H1 (cell line): ENCODE results near the gene LGALS4. TPM values are rescaled to one million over a fixed set of nuclear protein-coding genes. Genes with fewer than 3 reads are reported as not detected.
A peak's percentile ranks its signal among the peaks of the same experiment; 100 is the strongest.

Experiments
- CTCF ChIA-PET: fragments of 300-600 bp; sonication (Branson Sonifier 250); formaldehyde crosslinking; loops from one replicate; lab custom pipeline; 2021; ENCODE audit not compliant: partially characterized antibody; lab: Charles Lee
- POLR2A ChIA-PET: fragments of 300-600 bp; sonication (Branson Sonifier 250); formaldehyde crosslinking; loops from one replicate; lab custom pipeline; 2021; ENCODE audit warnings: inconsistent platforms; ENCODE audit not compliant: partially characterized antibody; lab: Charles Lee
- DNase-seq, 2 experiments: peaks; one replicate each; pipeline versions ENCODE4 v3.0.0 to v3.0.0-alpha.2; 2010 to 2022; ENCODE audit warnings: low spot score in 2 of 2, low read depth in 1 of 2, mixed read lengths in 1 of 2
- FAIRE-seq: peaks from 2 replicates; lab custom pipeline; 2011; peaks lifted over from hg19 to GRCh38; lab: Jason Lieb, UNC
- H2AFZ ChIP-seq: 2 replicates; pipeline ENCODE4 v1.8.1; 2012; ENCODE audit warnings: low read length, inconsistent platforms
- H2AK5ac ChIP-seq: 2 replicates; pipeline ENCODE4 v1.6.1; 2013; ENCODE audit warnings: low read depth, low read length
- H2BK120ac ChIP-seq: replicated peaks from 2 replicates; pipeline ENCODE3; 2013; ENCODE audit warnings: low read depth, low read length, inconsistent platforms
- H2BK12ac ChIP-seq: 2 replicates; pipeline ENCODE4 v1.6.1; 2013; ENCODE audit warnings: low read depth, low read length
- H2BK15ac ChIP-seq: 2 replicates; pipeline ENCODE4 v1.6.1; 2013; ENCODE audit warnings: low read length
- H2BK20ac ChIP-seq: 2 replicates; pipeline ENCODE4 v1.6.1; 2013; ENCODE audit warnings: low read length
- H2BK5ac ChIP-seq: 2 replicates; pipeline ENCODE4 v1.6.1; 2013; ENCODE audit warnings: low read depth, low read length
- H3K14ac ChIP-seq: 2 replicates; pipeline ENCODE4 v1.6.1; 2013; ENCODE audit warnings: inconsistent platforms; ENCODE audit not compliant: insufficient read length
- H3K18ac ChIP-seq: 2 replicates; pipeline ENCODE4 v1.6.1; 2013; ENCODE audit warnings: low read length; ENCODE audit errors: extremely low read depth
- H3K23ac ChIP-seq: 2 replicates; pipeline ENCODE4 v1.6.1; 2013; ENCODE audit warnings: inconsistent platforms; ENCODE audit not compliant: insufficient read length
- H3K23me2 ChIP-seq: 2 replicates; pipeline ENCODE4 v1.6.1; 2013; ENCODE audit warnings: low read depth, low read length
- H3K27ac ChIP-seq: 2 replicates; pipeline ENCODE4 v1.6.1; 2011; ENCODE audit warnings: low read depth, low read length, inconsistent platforms
- H3K27me3 ChIP-seq, 4 experiments: replicated peaks in 1 of 4; 1 replicate in 1 of 4; 2 replicates in 3 of 4; pipeline versions ENCODE4 v1.6.1 to v1.8.1; 2011 to 2013; ENCODE audit warnings: low read length in 3 of 4, mild to moderate bottlenecking in 3 of 4, inconsistent platforms in 2 of 4, mixed read lengths in 2 of 4, moderate library complexity in 1 of 4; ENCODE audit not compliant: control insufficient read depth in 3 of 4, insufficient read depth in 3 of 4; ENCODE audit errors: extremely low read depth in 1 of 4
- H3K36me3 ChIP-seq, 4 experiments: 2 replicates each; pipeline versions ENCODE4 v1.6.1 to v1.8.1; 2011 to 2013; ENCODE audit warnings: mild to moderate bottlenecking in 4 of 4, low read length in 3 of 4, moderate library complexity in 2 of 4, control low read depth in 1 of 4, inconsistent platforms in 1 of 4; ENCODE audit not compliant: insufficient read depth in 4 of 4, control insufficient read depth in 2 of 4
- H3K4ac ChIP-seq: replicated peaks from 2 replicates; pipeline ENCODE3; 2013; ENCODE audit warnings: low read length, low read depth, mixed read lengths, inconsistent platforms; ENCODE audit not compliant: insufficient read length
- H3K4me1 ChIP-seq, 4 experiments: replicated peaks in 1 of 4; 1 replicate in 1 of 4; 2 replicates in 3 of 4; pipeline versions ENCODE4 v1.6.1 to v1.8.1; 2011 to 2013; ENCODE audit warnings: low read length in 3 of 4, inconsistent platforms in 2 of 4, mixed read lengths in 1 of 4; ENCODE audit not compliant: insufficient read depth in 4 of 4, control insufficient read depth in 3 of 4
- H3K4me2 ChIP-seq, 2 experiments: 2 replicates each; pipeline versions ENCODE4 v1.6.1 to v1.8.1; 2011 to 2013; ENCODE audit warnings: low read depth in 2 of 2, low read length in 2 of 2, control low read depth in 1 of 2, inconsistent platforms in 1 of 2, mild to moderate bottlenecking in 1 of 2; ENCODE audit not compliant: insufficient read depth in 1 of 2
- H3K4me3 ChIP-seq, 4 experiments: fragments of 200-600, 300-600 bp in 1 of 4; sonication (generic), shearing (Covaris generic), sonication (Bioruptor Twin) in 1 of 4; 2 replicates each; pipeline versions ENCODE4 v1.5.1 to v1.8.1; 2011 to 2016; ENCODE audit warnings: low read length in 4 of 4, low read depth in 3 of 4, control low read depth in 2 of 4, inconsistent platforms in 2 of 4, mild to moderate bottlenecking in 2 of 4, mixed read lengths in 1 of 4, moderate library complexity in 1 of 4; ENCODE audit not compliant: insufficient read depth in 2 of 4; ENCODE audit errors: extremely low read depth in 1 of 4
- H3K56ac ChIP-seq: replicated peaks from 2 replicates; pipeline ENCODE3; 2013; ENCODE audit warnings: low read depth, mild to moderate bottlenecking, mixed read lengths, low read length, inconsistent platforms; ENCODE audit not compliant: insufficient read length
- H3K79me1 ChIP-seq: 2 replicates; pipeline ENCODE4 v1.6.1; 2013; ENCODE audit warnings: low read depth, low read length, control low read depth
- H3K79me2 ChIP-seq, 2 experiments: 2 replicates each; pipeline versions ENCODE4 v1.6.1 to v1.8.1; 2012 to 2013; ENCODE audit warnings: low read length in 2 of 2, mild to moderate bottlenecking in 2 of 2, inconsistent platforms in 1 of 2; ENCODE audit not compliant: insufficient read depth in 2 of 2, control insufficient read depth in 1 of 2
- H3K9ac ChIP-seq, 4 experiments: replicated peaks in 1 of 4; 1 replicate in 1 of 4; 2 replicates in 3 of 4; pipeline versions ENCODE4 v1.6.1 to v1.8.1; 2011 to 2013; ENCODE audit warnings: low read depth in 3 of 4, low read length in 3 of 4, control low read depth in 2 of 4, mild to moderate bottlenecking in 2 of 4, moderate library complexity in 2 of 4, inconsistent platforms in 1 of 4; ENCODE audit errors: extremely low read depth in 1 of 4
- H3K9me3 ChIP-seq, 2 experiments: 2 replicates each; pipeline versions ENCODE4 v1.6.1 to v1.8.1; 2012 to 2013; ENCODE audit warnings: mild to moderate bottlenecking in 2 of 2, moderate library complexity in 2 of 2, control low read depth in 1 of 2, inconsistent platforms in 1 of 2, low read depth in 1 of 2, low read length in 1 of 2, mixed read lengths in 1 of 2; ENCODE audit not compliant: insufficient read depth in 2 of 2
- H4K20me1 ChIP-seq, 2 experiments: replicated peaks in 1 of 2; 2 replicates each; pipeline versions ENCODE3 to v1.8.1; 2011 to 2013; ENCODE audit warnings: inconsistent platforms in 2 of 2, low read length in 2 of 2, mild to moderate bottlenecking in 1 of 2; ENCODE audit not compliant: insufficient read depth in 2 of 2, control insufficient read depth in 1 of 2
- H4K5ac ChIP-seq: 2 replicates; pipeline ENCODE4 v1.6.1; 2013; ENCODE audit warnings: low read length, low read depth, mixed read lengths, inconsistent platforms; ENCODE audit not compliant: insufficient read length
- H4K8ac ChIP-seq: 2 replicates; pipeline ENCODE4 v1.8.0; 2013; ENCODE audit warnings: mild to moderate bottlenecking, moderate library complexity, low read length, inconsistent platforms; ENCODE audit not compliant: insufficient read depth; ENCODE audit errors: extremely low read depth
- H4K91ac ChIP-seq: replicated peaks from 2 replicates; pipeline ENCODE3; 2013; ENCODE audit warnings: low read length, mixed read lengths, inconsistent platforms; ENCODE audit not compliant: insufficient read length
- CREB1 ChIP-seq: IDR thresholded peaks from 2 replicates; pipeline ENCODE4 v1.6.1; 2012; ENCODE audit warnings: inconsistent platforms
- CTBP2 ChIP-seq: IDR thresholded peaks from 2 replicates; pipeline ENCODE4 v1.7.0; 2011; ENCODE audit warnings: borderline replicate concordance, mild to moderate bottlenecking, moderate library complexity, mixed read lengths, low read length; ENCODE audit not compliant: insufficient read depth, insufficient read length
- GABPA ChIP-seq: IDR thresholded peaks from 2 replicates; pipeline ENCODE4 v1.6.1; 2011; ENCODE audit warnings: mild to moderate bottlenecking, low read length, moderate library complexity, borderline replicate concordance; ENCODE audit not compliant: insufficient read depth
- KDM4A ChIP-seq: IDR thresholded peaks from one replicate; pipeline ENCODE4 v1.7.1; 2012; ENCODE audit warnings: low read depth, mild to moderate bottlenecking, moderate library complexity, low read length, inconsistent platforms; ENCODE audit not compliant: severe bottlenecking
- PHF8 ChIP-seq: fragments of 200-600 bp; sonication (generic); conservative IDR thresholded peaks from 2 replicates; pipeline ENCODE4 v1.7.1; 2012; ENCODE audit warnings: low read depth, mild to moderate bottlenecking, inconsistent platforms, low read length, moderate library complexity
- POLR2A ChIP-seq, 2 experiments: IDR thresholded peaks; 1 replicate in 1 of 2; 2 replicates in 1 of 2; pipeline ENCODE4 v1.6.1; 2011; ENCODE audit warnings: low read depth in 2 of 2, low read length in 2 of 2, mild to moderate bottlenecking in 2 of 2; ENCODE audit errors: control extremely low read depth in 1 of 2
- POLR2AphosphoS5 ChIP-seq: IDR thresholded peaks from 2 replicates; pipeline ENCODE4 v1.6.1; 2011; ENCODE audit warnings: low read depth, low read length
- TAF1 ChIP-seq: IDR thresholded peaks from 2 replicates; pipeline ENCODE4 v1.6.1; 2011; ENCODE audit warnings: mild to moderate bottlenecking, low read depth, low read length
- TCF12 ChIP-seq: IDR thresholded peaks from 2 replicates; pipeline ENCODE4 v1.6.1; 2011; ENCODE audit warnings: low read depth, mild to moderate bottlenecking, low read length
- YY1 ChIP-seq: IDR thresholded peaks from 2 replicates; pipeline ENCODE4 v1.6.1; 2011; ENCODE audit warnings: low read depth, mild to moderate bottlenecking, low read length
- WGBS, 2 experiments: shearing (Covaris generic) in 1 of 2; methylation state at CpG; one replicate each; pipeline versions ENCODE4 v1.1.6 to v1.1.7; 2013 to 2015; ENCODE audit warnings: low lambda C conversion rate in 2 of 2, mixed read lengths in 2 of 2, inconsistent platforms in 1 of 2, low coverage in 1 of 2, missing lambda C conversion rate in 1 of 2; ENCODE audit not compliant: insufficient replicate concordance in 2 of 2, insufficient coverage in 1 of 2, insufficient read length in 1 of 2; ENCODE audit errors: extremely low coverage in 1 of 2, missing lambda C conversion rate in 1 of 2; 5-methylcytosine and 5-hydroxymethylcytosine counted together
- polyA plus RNA-seq, 7 experiments: library from polyadenylated mRNA; depleted of rRNA in 3 of 7; stranded (reverse) in 5 of 7; unstranded in 2 of 7; fragments of >200 nt in 5 of 7; fragments of 200-250 nt in 2 of 7; gene quantifications; 1 replicate in 5 of 7; 2 replicates in 1 of 7; 4 replicates in 1 of 7; pipeline versions ENCODE4 v1.2.1 to v1.2.3, GENCODE V29; 2011 to 2013; ENCODE audit warnings: missing spikeins in 2 of 7, mixed read lengths in 2 of 7
- total RNA-seq: library from RNA; stranded (reverse); fragmentation: NEBNext Ultra II Directional; extraction: Animal tissue kit (Norgen Biotek cat#: 25700); gene quantifications from 2 replicates; pipeline ENCODE4 v1.2.1, GENCODE V29; 2021
- TF ChIP-seq, protein P1 (sequence below): IDR thresholded peaks from 2 replicates; pipeline ENCODE4 v1.6.1; 2012; ENCODE audit warnings: inconsistent platforms

The LGALS4 gene
- total and polyA plus RNA-seq, 2 of the 8 experiments (the other 6 are each of a cell fraction or from before 2014, with no cell fraction given) = 0.32 to 0.37 TPM

DNA sequence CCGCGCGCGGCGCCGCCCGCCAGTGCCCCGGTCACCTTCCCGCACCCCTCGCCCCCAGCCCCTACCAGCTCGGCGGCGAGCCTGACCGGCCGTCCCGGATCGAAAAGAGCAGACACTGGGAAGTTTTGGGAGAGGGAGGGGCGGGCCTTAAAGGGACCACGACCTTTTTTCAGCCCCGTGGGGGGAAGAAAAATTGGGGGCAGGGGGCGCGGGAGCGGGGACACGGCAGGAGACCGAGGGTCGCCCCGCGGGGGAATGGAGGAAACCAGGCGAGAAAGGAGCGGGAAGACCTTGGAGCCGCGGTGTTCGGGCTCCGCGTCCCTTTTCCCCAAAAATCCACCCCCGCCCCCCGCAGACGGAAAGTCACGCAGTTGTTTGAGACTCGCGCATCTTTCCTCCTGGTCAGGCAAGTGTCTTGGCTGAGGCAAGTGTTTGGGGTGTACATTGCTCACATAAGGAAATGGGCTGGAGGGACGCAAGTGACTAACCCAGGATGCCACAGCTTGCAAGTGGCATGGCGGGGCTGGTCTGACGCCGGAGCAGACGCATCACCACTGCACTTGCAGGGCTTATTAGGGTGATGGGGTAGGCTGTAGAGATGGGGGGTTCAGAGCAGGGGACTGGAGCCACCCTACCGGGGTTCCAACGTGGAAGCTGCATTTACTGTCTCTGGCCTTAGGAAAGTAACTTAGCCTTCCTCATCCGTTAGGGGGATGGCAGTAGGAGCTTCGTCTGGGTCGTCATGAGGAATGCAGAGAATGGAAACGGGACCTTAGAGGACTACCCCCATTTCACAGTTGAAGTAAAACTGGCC, 39.7 kb upstream of the LGALS4 start:
- Histone ChIP-seq H3K4ac (peak overlapping the region; percentile 91), H3K23ac (no peak overlapping the region), H4K91ac (peak overlapping the region; percentile 58), H3K4me3 (peak overlapping the region; percentile 67 to 80 (median 72)), H3K36me3 (peaks cover under 1 to 15% (median 4%) of the 10 kb centered on the region in 4 experiments), H4K5ac (peak overlapping the region; percentile 53), H3K79me2 (peaks cover 16 to 17% of the 10 kb centered on the region in 2 experiments), H3K23me2 (peaks cover 22% of the 10 kb centered on the region), H2AK5ac (no peak overlapping the region), H3K4me1 (peaks cover 2 to 15% (median 11%) of the 10 kb centered on the region in 4 experiments), H3K9ac (peak overlapping the region in 3 of 4 experiments; percentile 78 to 82 (median 81); a peak in 6 of 7 replicates), H4K20me1 (peaks cover 4 to 8% of the 10 kb centered on the region in 2 experiments), H2BK120ac (peak overlapping the region; percentile 9), H3K27ac (peak overlapping the region; percentile 63), H3K9me3 (peaks cover 0 to 7% of the 10 kb centered on the region in 2 experiments; a peak in 1 of 4 replicates), H2BK12ac (peak overlapping the region; percentile 3; the same call in 1 of the 2 replicates), H4K8ac (peak overlapping the region; percentile 94), H3K79me1 (peaks cover 7% of the 10 kb centered on the region; the same call in 1 of the 2 replicates), H3K27me3 (no peaks in the 10 kb centered on the region), H3K4me2 (peak overlapping the region; percentile 89 to 96), H2BK15ac (0 out of 2 replicates have a peak overlapping the region, but pooled peaks have one; percentile 66), H2BK5ac (peak overlapping the region; percentile 76), H3K56ac (peak overlapping the region; percentile 51), H3K14ac (no peak overlapping the region), H2AFZ (peak overlapping the region; percentile 8; the same call in 1 of the 2 replicates), H2BK20ac (no peak overlapping the region), H3K18ac (peak overlapping the region; percentile 88)
- ChIA-PET POLR2A (interaction anchor here (0.6 to 4.5 kb wide), 26 partner anchors 8 to 189 kb away, joined by 3 to 65 read pairs (median 4); partner anchors contain the start of genes CCER2, ECH1, MRPS12 and RINL), CTCF (interaction anchor here (0.6 to 4.3 kb wide), 12 partner anchors 11 to 297 kb away, joined by 3 to 21 read pairs (median 4); partner anchors contain the start of gene ECH1)
- FAIRE-seq (no peak), DNase-seq (peak in 1 of 2 experiments; percentile 70)
- WGBS, 2 experiments = 3% methylated on average over 28 of the region's 52 CpGs; no CpG with 5 or more reads in 1 of the 2 experiments
- TF ChIP-seq POLR2AphosphoS5 = peak; percentile 64; the same call in 1 of the 2 replicates
- no peak for TF ChIP-seq TCF12
- TF ChIP-seq PHF8 = peak; percentile 61
- TF ChIP-seq, protein P1, sequence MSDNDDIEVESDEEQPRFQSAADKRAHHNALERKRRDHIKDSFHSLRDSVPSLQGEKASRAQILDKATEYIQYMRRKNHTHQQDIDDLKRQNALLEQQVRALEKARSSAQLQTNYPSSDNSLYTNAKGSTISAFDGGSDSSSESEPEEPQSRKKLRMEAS = peak; percentile 7; the same call in 1 of the 2 replicates
- TF ChIP-seq GABPA = no peak
- no peak for TF ChIP-seq YY1
- TF ChIP-seq TAF1 = peak; percentile 35; the same call in 1 of the 2 replicates
- peak; percentile 29; the same call in 1 of the 2 replicates for TF ChIP-seq CREB1
- TF ChIP-seq KDM4A = peak; percentile 53
- TF ChIP-seq CTBP2 = no peak
- TF ChIP-seq POLR2A (IDR thresholded peaks at IDR 0.05; ENCODE audit: control extremely low read depth in 1 of 2, low read depth in 2 of 2, low read length in 2 of 2) = peak in 1 of 2 experiments; percentile 59; a peak in 1 of 3 replicates
